Tibial artery (tissue), 4 donors: Measurements from ENCODE around the gene LEKR1.

Experiments
- DNase-seq, 2 donors: peaks; one replicate each; pipeline ENCODE4 v3.0.0-alpha.2; 2019
- H3K27ac ChIP-seq, 2 donors: fragments of 200-600 bp; sonication (generic) in 1 of 2; 1 replicate in 1 of 2; 2 replicates in 1 of 2; pipeline ENCODE4 v1.5.1; 2018 to 2019; ENCODE audit warnings: mild to moderate bottlenecking in 1 of 2
- H3K27me3 ChIP-seq, 2 donors: fragments of 200-600 bp; sonication (generic) in 1 of 2; one replicate each; pipeline versions ENCODE4 v1.5.1 to v1.6.0; 2016 to 2019
- H3K36me3 ChIP-seq, 3 donors: fragments of 200-600 bp; sonication (generic) in 2 of 3; one replicate each; pipeline ENCODE4 v1.5.1; 2016 to 2019; ENCODE audit warnings: mild to moderate bottlenecking in 2 of 3
- H3K4me1 ChIP-seq, 4 donors: fragments of 200-600 bp; sonication (generic) in 2 of 4; 1 replicate in 3 of 4; 2 replicates in 1 of 4; pipeline ENCODE4 v1.5.1; 2016 to 2019
- H3K4me3 ChIP-seq, 2 donors: fragments of 200-600 bp; sonication (generic) in 1 of 2; 1 replicate in 1 of 2; 2 replicates in 1 of 2; pipeline ENCODE4 v1.5.1; 2018 to 2019; ENCODE audit warnings: mild to moderate bottlenecking in 2 of 2
- H3K9me3 ChIP-seq, 3 donors: fragments of 200-600 bp; sonication (generic) in 1 of 3; one replicate each; pipeline ENCODE4 v1.5.1; 2016 to 2019
- CTCF ChIP-seq, 2 experiments: fragments of 200-600 bp in 1 of 2; fragments of 450-650 bp in 1 of 2; IDR thresholded peaks; one replicate each; pipeline ENCODE4 v1.5.1; 2017 to 2019; ENCODE audit warnings: antibody characterized with exemption in 2 of 2, mild to moderate bottlenecking in 1 of 2, moderate library complexity in 1 of 2
- intact Hi-C: fragments of 100-400 bp; cut with DNase I; formaldehyde crosslinking; loops from one replicate; pipeline ENCODE4 v1.15.0; 2023; ENCODE audit warnings: low total_unique reads

The LEKR1 gene

GRCh38 chr3:157029365-157029790, 203.2 kb downstream of the LEKR1 start:
- intact Hi-C loops = no loop called here

GRCh38 chr3:157030712-157031111, 204.6 kb downstream of the LEKR1 start:
- Histone ChIP-seq H3K27me3 (no peaks in the 10 kb centered on the region), H3K4me3 (no peak overlapping the region), H3K4me1 (peaks cover 0 to 4% (median 0%) of the 10 kb centered on the region in 4 donors), H3K9me3 (no peaks in the 10 kb centered on the region), H3K27ac (no peak overlapping the region), H3K36me3 (no peaks in the 10 kb centered on the region)
- intact Hi-C loops = no loop called here
- TF ChIP-seq CTCF (IDR thresholded peaks at IDR 0.05) = no peak
- DNase-seq = no peak

More at GRCh38 chr3:157029365-157029790, 203.2 kb downstream of the LEKR1 start:
- peaks cover 0 to 4% (median 0%) of the 10 kb centered on the region in 4 donors for H3K4me1 ChIP-seq
- TF ChIP-seq CTCF (IDR thresholded peaks at IDR 0.05) = no peak
- H3K27me3 ChIP-seq = no peaks in the 10 kb centered on the region
- no peak overlapping the region for H3K4me3 ChIP-seq
- no peaks in the 10 kb centered on the region for H3K36me3 ChIP-seq
- no peak overlapping the region for H3K27ac ChIP-seq
- no peaks in the 10 kb centered on the region for H3K9me3 ChIP-seq
- no peak for DNase-seq

GRCh38 chr3:157033001-157033400, 206.8 kb downstream of the LEKR1 start:
- TF ChIP-seq CTCF (IDR thresholded peaks at IDR 0.05) = no peak
- H3K9me3 ChIP-seq = no peaks in the 10 kb centered on the region
- no peak overlapping the region for H3K27ac ChIP-seq
- H3K4me3 ChIP-seq = no peak overlapping the region
- no peaks in the 10 kb centered on the region for H3K27me3 ChIP-seq
- intact Hi-C loops = no loop called here
- DNase-seq = no peak
- peaks cover 0 to 4% (median 0%) of the 10 kb centered on the region in 4 donors for H3K4me1 ChIP-seq
- H3K36me3 ChIP-seq = no peaks in the 10 kb centered on the region

GRCh38 chr3:157040456-157040855, 214.3 kb downstream of the LEKR1 start:
- H3K4me1 ChIP-seq = peaks cover 0 to 4% (median 0%) of the 10 kb centered on the region in 4 donors
- H3K27ac ChIP-seq = no peak overlapping the region
- no peak for TF ChIP-seq CTCF (IDR thresholded peaks at IDR 0.05)
- DNase-seq = no peak
- H3K27me3 ChIP-seq = no peaks in the 10 kb centered on the region
- no peaks in the 10 kb centered on the region for H3K36me3 ChIP-seq
- no peaks in the 10 kb centered on the region for H3K9me3 ChIP-seq
- intact Hi-C loops = no loop called here
- no peak overlapping the region for H3K4me3 ChIP-seq

GRCh38 chr3:157042226-157042625, 216.1 kb downstream of the LEKR1 start:
- no peaks in the 10 kb centered on the region for H3K9me3 ChIP-seq
- no peak overlapping the region for H3K4me3 ChIP-seq
- intact Hi-C loops = no loop called here
- peak in 1 of 2 donors; percentile 42 for DNase-seq
- no peaks in the 10 kb centered on the region for H3K36me3 ChIP-seq
- H3K27me3 ChIP-seq = no peaks in the 10 kb centered on the region
- H3K27ac ChIP-seq = no peak overlapping the region
- TF ChIP-seq CTCF (IDR thresholded peaks at IDR 0.05) = no peak
- peaks cover 0 to 6% (median 2%) of the 10 kb centered on the region in 4 donors for H3K4me1 ChIP-seq

- Histone ChIP-seq H3K36me3 (no peaks in the 10 kb centered on the region), H3K4me3 (no peak overlapping the region), H3K9me3 (no peaks in the 10 kb centered on the region), H3K4me1 (peaks cover 0 to 6% (median 2%) of the 10 kb centered on the region in 4 donors), H3K27me3 (no peaks in the 10 kb centered on the region), H3K27ac (no peak overlapping the region)
- no peak for TF ChIP-seq CTCF (IDR thresholded peaks at IDR 0.05)
- intact Hi-C loops = no loop called here
- DNase-seq = no peak
Measured at GRCh38 chr3:157043771-157044170, 217.6 kb downstream of the LEKR1 start.
